ENCODE results near the gene NUDT16L1. TPM values are rescaled to one million over a fixed set of nuclear protein-coding genes. Genes with fewer than 3 reads are reported as not detected.
A peak's percentile ranks its signal among the peaks of the same experiment; 100 is the strongest.

The NUDT16L1 gene
- total and polyA plus RNA-seq, 2 of the 13 experiments (the other 11 are each of a cell fraction or from before 2014, with no cell fraction given) = 28.0 to 40.5 TPM

GRCh38 chr16:4734063-4734729 is 40.8 kb downstream of the NUDT16L1 start, which contains the start of the genes ANKS3 and DNAAF8 (continued):
- TF ChIP-seq HNF1B (CRISPR knock-in tag; IDR thresholded peaks at IDR 0.05) (no peak), GATAD2A (CRISPR knock-in tag; IDR thresholded peaks at IDR 0.05) (peak; percentile 32; the same call in 1 of the 2 replicates), TCF12 (IDR thresholded peaks at IDR 0.05) (no peak), TCF12 (CRISPR knock-in tag; IDR thresholded peaks at IDR 0.05) (peak; percentile 90), MYNN (CRISPR knock-in tag; IDR thresholded peaks at IDR 0.05; ENCODE audit: low read depth) (no peak), TEAD2 (CRISPR knock-in tag; IDR thresholded peaks at IDR 0.05) (peak; percentile 78; the same call in 1 of the 2 replicates), ZC3H4 (CRISPR knock-in tag; IDR thresholded peaks at IDR 0.05; ENCODE audit: borderline replicate concordance) (no peak), NFYC (CRISPR knock-in tag; IDR thresholded peaks at IDR 0.05) (peak; percentile 92), ZNF788 (CRISPR knock-in tag; IDR thresholded peaks at IDR 0.05; ENCODE audit: borderline replicate concordance) (peak; percentile 37; the same call in 1 of the 2 replicates), FOXO1 (CRISPR knock-in tag; IDR thresholded peaks at IDR 0.05) (no peak; the same call in 1 of the 2 replicates), ZNF883 (CRISPR knock-in tag; IDR thresholded peaks at IDR 0.05; ENCODE audit: not compliant biosample characterization) (peak; percentile 74), ZNF20 (CRISPR knock-in tag; IDR thresholded peaks at IDR 0.05) (no peak), SIN3A (IDR thresholded peaks at IDR 0.05; ENCODE audit: borderline replicate concordance, low read depth, low read length) (0 out of 2 replicates have a peak, but pooled peaks have one; percentile 46), ZNF784 (CRISPR knock-in tag; IDR thresholded peaks at IDR 0.05; ENCODE audit: borderline replicate concordance) (peak; percentile 85; the same call in 1 of the 2 replicates), GPN1 (CRISPR knock-in tag; IDR thresholded peaks at IDR 0.05; ENCODE audit: borderline replicate concordance) (no peak), ZNF207 (IDR thresholded peaks at IDR 0.05; ENCODE audit: borderline replicate concordance) (no peak), CERS6 (CRISPR knock-in tag; IDR thresholded peaks at IDR 0.05) (peak; percentile 33; the same call in 1 of the 2 replicates), ZNF10 (CRISPR knock-in tag; IDR thresholded peaks at IDR 0.05; ENCODE audit: borderline replicate concordance, low read depth) (no peak), YEATS2 (CRISPR knock-in tag; IDR thresholded peaks at IDR 0.05; ENCODE audit: borderline replicate concordance) (peak; percentile 77), ATAD3A (CRISPR knock-in tag; IDR thresholded peaks at IDR 0.05) (no peak), STAG1 (CRISPR knock-in tag; IDR thresholded peaks at IDR 0.05) (peak; percentile 31), SUZ12 (IDR thresholded peaks at IDR 0.05; ENCODE audit: low read depth, low read length) (peak; percentile 42; the same call in 1 of the 2 replicates), ZNF180 (CRISPR knock-in tag; IDR thresholded peaks at IDR 0.05; ENCODE audit: borderline replicate concordance, low read depth) (0 out of 2 replicates have a peak, but pooled peaks have one; percentile 41)
- TF ChIP-seq, protein P1, sequence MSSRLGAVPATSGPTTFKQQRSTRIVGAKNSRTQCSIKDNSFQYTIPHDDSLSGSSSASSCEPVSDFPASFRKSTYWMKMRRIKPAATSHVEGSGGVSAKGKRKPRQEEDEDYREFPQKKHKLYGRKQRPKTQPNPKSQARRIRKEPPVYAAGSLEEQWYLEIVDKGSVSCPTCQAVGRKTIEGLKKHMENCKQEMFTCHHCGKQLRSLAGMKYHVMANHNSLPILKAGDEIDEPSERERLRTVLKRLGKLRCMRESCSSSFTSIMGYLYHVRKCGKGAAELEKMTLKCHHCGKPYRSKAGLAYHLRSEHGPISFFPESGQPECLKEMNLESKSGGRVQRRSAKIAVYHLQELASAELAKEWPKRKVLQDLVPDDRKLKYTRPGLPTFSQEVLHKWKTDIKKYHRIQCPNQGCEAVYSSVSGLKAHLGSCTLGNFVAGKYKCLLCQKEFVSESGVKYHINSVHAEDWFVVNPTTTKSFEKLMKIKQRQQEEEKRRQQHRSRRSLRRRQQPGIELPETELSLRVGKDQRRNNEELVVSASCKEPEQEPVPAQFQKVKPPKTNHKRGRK (CRISPR knock-in tag; IDR thresholded peaks at IDR 0.05) = no peak
- TF ChIP-seq, protein P2, sequence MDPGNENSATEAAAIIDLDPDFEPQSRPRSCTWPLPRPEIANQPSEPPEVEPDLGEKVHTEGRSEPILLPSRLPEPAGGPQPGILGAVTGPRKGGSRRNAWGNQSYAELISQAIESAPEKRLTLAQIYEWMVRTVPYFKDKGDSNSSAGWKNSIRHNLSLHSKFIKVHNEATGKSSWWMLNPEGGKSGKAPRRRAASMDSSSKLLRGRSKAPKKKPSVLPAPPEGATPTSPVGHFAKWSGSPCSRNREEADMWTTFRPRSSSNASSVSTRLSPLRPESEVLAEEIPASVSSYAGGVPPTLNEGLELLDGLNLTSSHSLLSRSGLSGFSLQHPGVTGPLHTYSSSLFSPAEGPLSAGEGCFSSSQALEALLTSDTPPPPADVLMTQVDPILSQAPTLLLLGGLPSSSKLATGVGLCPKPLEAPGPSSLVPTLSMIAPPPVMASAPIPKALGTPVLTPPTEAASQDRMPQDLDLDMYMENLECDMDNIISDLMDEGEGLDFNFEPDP (CRISPR knock-in tag; conservative IDR thresholded peaks at IDR 0.05) = no peak

Data from HepG2 (cell line).